NCI-H69 (cell line): ENCODE results near the gene CTNNB1.
"Not testable (repeated sequence)": the region's sequence is repeated elsewhere in the genome, so short reads cannot be mapped to it uniquely, and the experiment has no call there.

Source experiments
- DNase-seq: peaks from one replicate; lab custom pipeline; 2025; lab: John Stamatoyannopoulos, UW

The CTNNB1 gene

GRCh38 chr3:41258239-41258800 is 59.0 kb downstream of the CTNNB1 start:
- DNase-seq = no peak

DNA sequence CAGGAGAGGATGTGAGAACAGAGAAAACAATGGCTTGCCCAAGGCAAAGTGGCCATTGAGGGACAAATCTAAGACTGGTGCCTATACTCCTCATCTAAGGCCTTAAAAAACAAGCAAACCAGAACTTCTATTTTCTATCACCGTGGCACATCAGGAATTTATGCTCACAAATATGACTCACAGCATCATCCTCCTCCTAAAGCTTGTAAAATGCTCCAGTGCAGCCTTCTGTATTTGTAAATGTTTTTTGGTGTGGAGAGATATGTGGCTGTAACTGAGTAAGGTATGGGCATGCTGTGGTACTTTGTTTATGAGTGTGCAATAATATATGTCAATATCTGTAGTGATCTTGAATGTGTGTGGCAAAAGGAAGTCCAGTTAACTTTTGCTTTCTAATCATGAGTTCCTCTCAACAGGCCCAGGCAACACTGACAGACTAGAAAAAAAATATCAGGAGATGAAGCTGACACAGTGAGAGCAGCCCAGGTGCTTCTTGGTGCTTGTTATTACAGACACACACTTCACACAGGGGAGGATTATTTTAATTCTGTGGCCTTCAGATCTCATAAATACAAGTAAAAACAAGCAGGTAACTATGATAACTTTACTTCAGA is 60.3 kb downstream of the CTNNB1 start:
- no peak for DNase-seq

DNA sequence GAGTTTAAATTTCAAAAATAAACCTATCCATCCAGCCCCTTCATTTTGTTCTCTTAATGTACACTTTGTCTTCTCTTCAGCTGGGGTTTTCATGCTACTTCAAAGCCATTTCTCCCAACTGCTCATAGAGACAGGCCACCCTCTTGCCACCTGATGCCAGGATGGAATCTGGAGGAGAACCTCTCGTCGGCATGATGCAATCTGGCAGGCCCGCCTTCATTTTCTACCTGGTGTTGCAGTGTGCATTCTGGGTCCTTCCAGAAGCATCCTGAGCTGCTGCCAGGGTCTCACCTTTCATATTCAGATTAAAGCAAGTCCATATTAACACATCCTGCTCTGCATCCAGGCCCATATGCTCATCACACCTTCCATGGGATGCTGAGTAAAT is 60.8 kb downstream of the CTNNB1 start:
- no peak for DNase-seq

DNA sequence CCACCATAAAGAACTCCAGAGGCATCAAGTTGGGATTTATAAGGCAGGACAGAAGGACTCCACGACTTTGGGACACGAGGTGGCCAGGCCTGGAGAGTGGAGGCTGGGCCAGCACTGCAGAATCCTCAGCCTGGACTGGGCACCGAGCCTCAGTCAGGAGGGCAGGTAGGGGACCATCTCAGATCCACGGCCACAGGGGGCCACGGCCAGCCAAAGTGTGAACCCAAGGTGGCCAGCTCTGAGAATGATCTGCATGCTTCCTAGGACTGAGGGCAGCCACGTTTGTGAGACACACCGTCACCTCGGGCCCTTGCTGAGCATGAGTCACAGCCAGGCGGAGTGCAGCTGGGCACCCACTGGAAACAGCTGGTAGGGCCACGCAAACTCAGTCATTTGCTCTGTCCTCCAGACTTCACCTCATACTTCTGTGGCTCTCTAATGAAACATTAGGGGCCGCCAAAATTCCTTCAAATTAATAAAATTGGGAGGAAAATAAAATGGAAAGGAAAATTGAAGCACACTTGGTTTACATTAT is 65.8 kb downstream of the CTNNB1 start:
- DNase-seq = no peak

GRCh38 chr3:41265823-41266273 is 66.5 kb downstream of the CTNNB1 start:
- DNase-seq = no peak

GRCh38 chr3:41267975-41268640 is 68.8 kb downstream of the CTNNB1 start:
- peak; percentile 71 for DNase-seq

DNA sequence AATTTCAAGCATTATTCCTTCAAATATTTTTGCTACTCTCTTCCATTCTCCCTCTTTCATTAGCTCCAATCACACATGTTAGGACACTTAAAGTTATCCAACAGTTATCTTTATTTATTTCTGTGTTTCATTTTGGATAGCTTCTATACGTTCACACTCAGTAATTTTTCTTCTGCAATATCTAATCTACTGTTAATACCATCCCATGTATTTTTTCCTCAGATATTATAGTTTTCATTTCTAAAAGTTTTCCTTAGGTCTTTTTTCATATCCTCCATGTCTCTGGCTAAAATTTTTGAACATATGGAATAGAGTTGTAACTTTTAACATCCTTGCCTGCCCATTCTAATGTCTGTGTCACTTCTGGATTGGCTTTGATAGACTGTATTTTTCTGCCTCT is 73.4 kb downstream of the CTNNB1 start:
- no peak for DNase-seq

- no peak for DNase-seq
Observed at GRCh38 chr3:41274944-41275668, 75.8 kb downstream of the CTNNB1 start.

GRCh38 chr3:41276191-41276590 is 76.9 kb downstream of the CTNNB1 start:
- DNase-seq = no peak

DNA sequence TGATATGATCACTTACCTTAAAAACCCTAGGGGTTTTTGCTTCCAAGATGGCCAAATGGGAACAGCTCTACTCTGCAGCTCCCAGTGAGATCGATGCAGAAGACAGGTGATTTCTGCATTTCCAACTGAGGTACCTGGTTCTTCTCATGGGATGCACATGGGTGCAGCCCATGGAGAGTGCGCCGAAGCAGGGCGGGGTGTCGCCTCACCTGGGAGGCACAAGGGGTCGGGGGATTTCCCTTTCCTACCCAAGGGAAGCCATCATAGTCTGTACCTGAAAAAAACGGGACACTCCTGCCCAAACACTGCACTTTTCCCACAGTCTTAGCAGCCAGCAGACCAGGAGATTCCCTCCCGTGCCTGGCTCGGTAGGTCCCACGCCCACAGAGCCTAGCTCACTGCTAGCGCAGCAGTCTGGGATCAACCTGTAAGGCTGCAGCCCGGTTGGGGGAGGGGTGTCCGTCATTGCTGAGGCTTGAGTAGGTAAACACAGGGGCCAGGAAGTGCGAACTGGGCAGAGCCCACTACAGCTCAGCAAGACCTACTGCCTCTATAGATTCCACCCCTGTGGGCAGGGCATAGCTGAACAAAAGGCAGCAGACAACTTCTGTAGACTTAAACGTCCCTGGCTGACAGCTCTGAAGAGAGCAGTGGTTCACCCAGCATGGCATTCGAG is 78.6 kb downstream of the CTNNB1 start:
- peak; percentile 15 for DNase-seq

DNA sequence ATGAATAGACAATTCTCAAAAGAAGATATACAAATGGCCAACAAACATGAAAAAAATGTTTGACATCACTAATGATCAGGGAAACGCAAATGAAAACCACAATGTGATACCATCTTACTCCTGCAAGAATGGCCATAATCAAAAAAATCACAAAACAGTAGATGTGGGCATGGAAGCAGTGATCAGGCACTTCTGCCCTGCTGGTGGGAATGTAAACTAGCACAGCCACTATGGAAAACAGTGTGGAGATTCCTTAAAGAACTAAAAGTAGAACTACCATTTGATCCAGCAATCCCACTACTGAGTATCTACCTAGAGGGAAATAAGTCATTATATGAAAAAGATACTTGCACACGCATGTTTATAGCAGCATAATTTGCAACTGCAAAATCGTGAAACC is 85.6 kb downstream of the CTNNB1 start:
- DNase-seq = not testable (repeated sequence)

GRCh38 chr3:41286305-41286704 is 87.0 kb downstream of the CTNNB1 start:
- DNase-seq = no peak

GRCh38 chr3:41288785-41289184 is 89.5 kb downstream of the CTNNB1 start:
- DNase-seq = peak; percentile 79
